GM23338 (cell line): ENCODE data around the gene NT5DC3. TPM values are rescaled to one million over a fixed set of nuclear protein-coding genes. Genes with fewer than 3 reads are reported as not detected.

Experiments
- ATAC-seq: fragments of 200-7000 bp; cut with Tn5 transposase; 3 replicates; pipeline ENCODE4 v1.9.1; 2020
- DNase-seq: peaks from one replicate; pipeline ENCODE4 v3.0.0-alpha.2; 2015; ENCODE audit warnings: low spot score
- H2AFZ ChIP-seq: fragments of 200-600 bp; sonication (generic); 2 replicates; pipeline ENCODE4 v1.8.0; 2016; ENCODE audit warnings: antibody characterized with exemption, mild to moderate bottlenecking, moderate library complexity
- H3F3A ChIP-seq: fragments of 200-600 bp; sonication (generic); replicated peaks from 2 replicates; pipeline ENCODE4 v1.8.0; 2017; ENCODE audit warnings: antibody characterized with exemption, mixed run types, low read depth
- H3K27ac ChIP-seq: fragments of 200-600 bp; sonication (generic); 2 replicates; pipeline ENCODE4 v1.6.1; 2016; ENCODE audit warnings: low read depth
- H3K27me3 ChIP-seq: fragments of 200-600 bp; sonication (generic); 2 replicates; pipeline ENCODE4 v1.8.0; 2016; ENCODE audit warnings: mild to moderate bottlenecking, mixed run types, moderate library complexity; ENCODE audit not compliant: insufficient read depth
- H3K36me3 ChIP-seq: fragments of 200-600 bp; sonication (generic); 2 replicates; pipeline ENCODE4 v1.8.0; 2016; ENCODE audit warnings: mild to moderate bottlenecking; ENCODE audit not compliant: insufficient read depth
- H3K4me1 ChIP-seq: fragments of 200-600 bp; sonication (generic); 2 replicates; pipeline ENCODE4 v1.8.0; 2016; ENCODE audit warnings: mild to moderate bottlenecking, moderate library complexity; ENCODE audit not compliant: insufficient read depth
- H3K4me2 ChIP-seq: fragments of 200-600 bp; sonication (generic); 2 replicates; pipeline ENCODE4 v1.7.1; 2017; ENCODE audit warnings: mixed run types
- H3K4me3 ChIP-seq: fragments of 200-600 bp; sonication (generic); 2 replicates; pipeline ENCODE4 v1.6.1; 2016; ENCODE audit warnings: mixed run types
- H3K79me2 ChIP-seq: fragments of 200-600 bp; sonication (generic); replicated peaks from 2 replicates; pipeline ENCODE4 v1.8.0; 2017; ENCODE audit warnings: mild to moderate bottlenecking; ENCODE audit not compliant: insufficient read depth
- H3K9me2 ChIP-seq: fragments of 200-600 bp; sonication (generic); 2 replicates; pipeline ENCODE4 v1.8.0; 2017; ENCODE audit not compliant: insufficient read depth
- H4K20me1 ChIP-seq: fragments of 200-600 bp; sonication (generic); replicated peaks from 2 replicates; pipeline ENCODE4 v1.8.0; 2017; ENCODE audit warnings: mild to moderate bottlenecking; ENCODE audit not compliant: insufficient read depth
- H3K27ac Mint-ChIP-seq: 2 replicates; pipeline ENCODE4 v1.8.0; 2020; ENCODE audit warnings: inconsistent platforms, mild to moderate bottlenecking, moderate library complexity, mixed read lengths
- H3K27me3 Mint-ChIP-seq: 3 replicates; pipeline ENCODE4 v1.8.0; 2022; ENCODE audit warnings: low read depth, mild to moderate bottlenecking, moderate library complexity, mixed read lengths, inconsistent platforms; ENCODE audit not compliant: insufficient read depth, poor library complexity
- H3K36me3 Mint-ChIP-seq: 3 replicates; pipeline ENCODE4 v1.8.0; 2021; ENCODE audit warnings: low read depth, mild to moderate bottlenecking, inconsistent platforms, moderate library complexity, mixed read lengths
- H3K4me1 Mint-ChIP-seq: 3 replicates; pipeline ENCODE4 v1.8.0; 2020; ENCODE audit warnings: mild to moderate bottlenecking, inconsistent platforms, mixed read lengths
- H3K4me3 Mint-ChIP-seq: 3 replicates; pipeline ENCODE4 v1.8.0; 2021; ENCODE audit warnings: moderate library complexity, mild to moderate bottlenecking, inconsistent platforms, mixed read lengths
- H3K9me3 Mint-ChIP-seq: 3 replicates; pipeline ENCODE4 v1.8.0; 2020; ENCODE audit warnings: moderate library complexity, mild to moderate bottlenecking, inconsistent platforms, mixed read lengths
- CREB1 ChIP-seq: fragments of 250-450 bp; sonication (Bioruptor Pico); IDR thresholded peaks from 2 replicates; pipeline ENCODE4 v1.5.0; 2020; ENCODE audit warnings: low read depth, mild to moderate bottlenecking, moderate library complexity
- CTCF ChIP-seq, 2 experiments: fragments of 200-600 bp in 1 of 2; sonication (generic) in 1 of 2; conservative IDR thresholded peaks; 2 replicates each; pipeline versions ENCODE4 v1.5.1 to v1.6.1; 2016 to 2017; ENCODE audit warnings: antibody characterized with exemption in 2 of 2, low read depth in 2 of 2, mild to moderate bottlenecking in 2 of 2, moderate library complexity in 1 of 2
- ETS1 ChIP-seq: IDR thresholded peaks from 2 replicates; pipeline ENCODE4 v1.6.1; 2016; ENCODE audit warnings: antibody characterized with exemption
- EZH2 ChIP-seq: fragments of 200-600 bp; sonication (generic); IDR thresholded peaks from one replicate; pipeline ENCODE4 v1.8.0; 2017; ENCODE audit warnings: antibody characterized with exemption, mild to moderate bottlenecking, low read depth; ENCODE audit not compliant: unreplicated experiment
- EZH2phosphoT487 ChIP-seq: fragments of 200-600 bp; sonication (generic); IDR thresholded peaks from one replicate; pipeline ENCODE4 v1.8.1; 2018; ENCODE audit warnings: antibody characterized with exemption; ENCODE audit not compliant: unreplicated experiment
- NANOG ChIP-seq: IDR thresholded peaks from 2 replicates; pipeline ENCODE4 v1.6.1; 2016; ENCODE audit warnings: antibody characterized with exemption, borderline replicate concordance
- POLR2AphosphoS5 ChIP-seq: IDR thresholded peaks from 2 replicates; pipeline ENCODE4 v1.6.1; 2016; ENCODE audit warnings: antibody characterized with exemption, low read depth
- STAT1 ChIP-seq: IDR thresholded peaks from one replicate; pipeline ENCODE4 v1.6.1; 2016; ENCODE audit warnings: antibody characterized with exemption; ENCODE audit not compliant: unreplicated experiment
- ZNF114 ChIP-seq: fragments of 250-450 bp; sonication (Bioruptor Pico); IDR thresholded peaks from 2 replicates; pipeline ENCODE4 v1.5.0; 2020; ENCODE audit warnings: mild to moderate bottlenecking, moderate library complexity
- ZNF331 ChIP-seq: fragments of 250-450 bp; sonication (Bioruptor Pico); IDR thresholded peaks from 2 replicates; pipeline ENCODE4 v1.5.0; 2020; ENCODE audit warnings: low read depth, mild to moderate bottlenecking, moderate library complexity
- polyA plus RNA-seq: library from polyadenylated mRNA; unstranded; fragments of >200 nt; fragmentation: Nextera tagmentation; extraction: Ambion mirVana; gene quantifications from 2 replicates; pipeline ENCODE4 v1.2.1, GENCODE V29; 2016
- total RNA-seq: library from RNA; depleted of rRNA; stranded (reverse); fragments of >200 nt; shearing (Covaris generic); gene quantifications from 2 replicates; pipeline ENCODE4 v1.2.3, GENCODE V29; 2014
- TF ChIP-seq, protein P1 (sequence below): IDR thresholded peaks from one replicate; pipeline ENCODE4 v1.6.1; 2018; ENCODE audit warnings: antibody characterized with exemption; ENCODE audit not compliant: unreplicated experiment

NT5DC3 gene
- total and polyA plus RNA-seq, 2 experiments from 2014 or later: 2.2 to 12.5 TPM

GRCh38 chr12:103742349-103742932 lies 98.6 kb downstream of the NT5DC3 start:
- ATAC-seq (no peak), DNase-seq (peak; percentile 3)
- Mint-ChIP-seq H3K27me3 (no peaks in the 10 kb centered on the region), H3K4me3 (no peak overlapping the region), H3K4me1 (peaks cover 7% of the 10 kb centered on the region; the same call in 2 of the 3 replicates), H3K9me3 (peaks cover 3% of the 10 kb centered on the region; the same call in 2 of the 3 replicates), H3K27ac (no peak overlapping the region), H3K36me3 (no peaks in the 10 kb centered on the region)
- TF ChIP-seq STAT1 (no peak), CTCF (conservative IDR thresholded peaks at IDR 0.05; ENCODE audit: low read depth in 2 of 2) (no peak), ZNF331 (CRISPR knock-in tag) (no peak), ZNF114 (CRISPR knock-in tag) (no peak), EZH2 (no peak), EZH2phosphoT487 (no peak), CREB1 (CRISPR knock-in tag) (no peak)
- TF ChIP-seq, protein P1, sequence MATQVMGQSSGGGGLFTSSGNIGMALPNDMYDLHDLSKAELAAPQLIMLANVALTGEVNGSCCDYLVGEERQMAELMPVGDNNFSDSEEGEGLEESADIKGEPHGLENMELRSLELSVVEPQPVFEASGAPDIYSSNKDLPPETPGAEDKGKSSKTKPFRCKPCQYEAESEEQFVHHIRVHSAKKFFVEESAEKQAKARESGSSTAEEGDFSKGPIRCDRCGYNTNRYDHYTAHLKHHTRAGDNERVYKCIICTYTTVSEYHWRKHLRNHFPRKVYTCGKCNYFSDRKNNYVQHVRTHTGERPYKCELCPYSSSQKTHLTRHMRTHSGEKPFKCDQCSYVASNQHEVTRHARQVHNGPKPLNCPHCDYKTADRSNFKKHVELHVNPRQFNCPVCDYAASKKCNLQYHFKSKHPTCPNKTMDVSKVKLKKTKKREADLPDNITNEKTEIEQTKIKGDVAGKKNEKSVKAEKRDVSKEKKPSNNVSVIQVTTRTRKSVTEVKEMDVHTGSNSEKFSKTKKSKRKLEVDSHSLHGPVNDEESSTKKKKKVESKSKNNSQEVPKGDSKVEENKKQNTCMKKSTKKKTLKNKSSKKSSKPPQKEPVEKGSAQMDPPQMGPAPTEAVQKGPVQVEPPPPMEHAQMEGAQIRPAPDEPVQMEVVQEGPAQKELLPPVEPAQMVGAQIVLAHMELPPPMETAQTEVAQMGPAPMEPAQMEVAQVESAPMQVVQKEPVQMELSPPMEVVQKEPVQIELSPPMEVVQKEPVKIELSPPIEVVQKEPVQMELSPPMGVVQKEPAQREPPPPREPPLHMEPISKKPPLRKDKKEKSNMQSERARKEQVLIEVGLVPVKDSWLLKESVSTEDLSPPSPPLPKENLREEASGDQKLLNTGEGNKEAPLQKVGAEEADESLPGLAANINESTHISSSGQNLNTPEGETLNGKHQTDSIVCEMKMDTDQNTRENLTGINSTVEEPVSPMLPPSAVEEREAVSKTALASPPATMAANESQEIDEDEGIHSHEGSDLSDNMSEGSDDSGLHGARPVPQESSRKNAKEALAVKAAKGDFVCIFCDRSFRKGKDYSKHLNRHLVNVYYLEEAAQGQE: no peak
- no peaks in the 10 kb centered on the region for H3K36me3 ChIP-seq
- no peaks in the 10 kb centered on the region for H3K4me1 ChIP-seq
- H3K27ac ChIP-seq: no peak overlapping the region
- H3K4me3 ChIP-seq: no peak overlapping the region
- no peaks in the 10 kb centered on the region for H3K79me2 ChIP-seq
- H4K20me1 ChIP-seq: no peaks in the 10 kb centered on the region
- 0 out of 2 replicates have a peak overlapping the region, but pooled peaks have one; percentile 38 for H2AFZ ChIP-seq
- no peaks in the 10 kb centered on the region for H3F3A ChIP-seq
- no peak overlapping the region for H3K4me2 ChIP-seq
- no peaks in the 10 kb centered on the region for H3K27me3 ChIP-seq
- H3K9me2 ChIP-seq: no peaks in the 10 kb centered on the region; the same call in 1 of the 2 replicates

DNA sequence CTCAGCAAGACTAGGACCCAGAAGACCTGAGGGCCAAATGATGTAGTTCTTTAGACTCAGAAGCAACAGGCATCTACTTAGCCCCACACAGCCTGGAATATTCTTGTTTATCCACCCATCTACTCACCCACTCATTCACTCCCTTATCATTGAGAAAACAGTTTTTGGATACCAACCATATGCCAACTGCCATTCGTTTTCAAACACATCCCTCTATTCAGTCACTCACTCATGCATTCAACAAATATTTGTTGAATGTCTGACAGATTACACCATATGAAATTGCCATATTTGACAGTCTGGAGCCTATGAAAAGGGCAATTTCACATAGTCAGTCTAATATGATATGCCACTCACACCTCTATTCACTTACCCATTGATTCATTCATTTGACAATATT lies 103.2 kb downstream of the NT5DC3 start:
- ATAC-seq (no peak), DNase-seq (no peak)
- H3K4me1 Mint-ChIP-seq: no peaks in the 10 kb centered on the region
- H3K36me3 Mint-ChIP-seq: no peaks in the 10 kb centered on the region
- Histone ChIP-seq H3F3A (no peaks in the 10 kb centered on the region), H2AFZ (no peak overlapping the region), H3K27me3 (no peaks in the 10 kb centered on the region), H3K4me2 (no peak overlapping the region), H3K9me2 (no peaks in the 10 kb centered on the region; the same call in 1 of the 2 replicates), H3K27ac (no peak overlapping the region), H3K79me2 (no peaks in the 10 kb centered on the region), H4K20me1 (no peaks in the 10 kb centered on the region), H3K4me1 (no peaks in the 10 kb centered on the region), H3K36me3 (no peaks in the 10 kb centered on the region), H3K4me3 (no peak overlapping the region)
- H3K9me3 Mint-ChIP-seq: peaks cover 4% of the 10 kb centered on the region; the same call in 1 of the 3 replicates
- H3K27me3 Mint-ChIP-seq: peaks cover 3% of the 10 kb centered on the region
- H3K27ac Mint-ChIP-seq: no peak overlapping the region
- no peak overlapping the region for H3K4me3 Mint-ChIP-seq
- TF ChIP-seq POLR2AphosphoS5 (no peak), ETS1 (no peak), NANOG (no peak), ZNF331 (CRISPR knock-in tag) (no peak), CTCF (conservative IDR thresholded peaks at IDR 0.05; ENCODE audit: low read depth in 2 of 2) (no peak), EZH2phosphoT487 (no peak), EZH2 (no peak)
